WTC11 (cell line): ENCODE data around the gene AKAP6.

ENCODE experiments used
- ATF1 ChIP-seq: sonication (generic); formaldehyde crosslinking; IDR thresholded peaks from 2 replicates; pipeline ENCODE4 v1.8.1; 2023; ENCODE audit warnings: mild to moderate bottlenecking, moderate library complexity, missing genetic modification reagents
- FOXP4 ChIP-seq: sonication (generic); formaldehyde crosslinking; IDR thresholded peaks from 2 replicates; pipeline ENCODE4 v1.8.0; 2022; ENCODE audit warnings: mild to moderate bottlenecking, missing genetic modification reagents
- JUN ChIP-seq: sonication (generic); formaldehyde crosslinking; IDR thresholded peaks from 2 replicates; pipeline ENCODE4 v1.8.0; 2023; ENCODE audit warnings: mild to moderate bottlenecking, missing genetic modification reagents
- MAX ChIP-seq: sonication (generic); formaldehyde crosslinking; IDR thresholded peaks from 2 replicates; pipeline ENCODE4 v1.8.0; 2022; ENCODE audit warnings: mild to moderate bottlenecking, missing genetic modification reagents
- PRDM15 ChIP-seq: sonication (generic); formaldehyde crosslinking; IDR thresholded peaks from 2 replicates; pipeline ENCODE4 v1.8.0; 2022; ENCODE audit warnings: missing genetic modification reagents
- TF ChIP-seq, protein P1 (sequence below): fragments of 200-600 bp; IDR thresholded peaks from 2 replicates; pipeline ENCODE4 v1.8.0; 2022; ENCODE audit warnings: antibody characterized with exemption

GRCh38 chr14:32361674-32362073 lies 32.6 kb downstream of the AKAP6 start:
- TF ChIP-seq, protein P1, sequence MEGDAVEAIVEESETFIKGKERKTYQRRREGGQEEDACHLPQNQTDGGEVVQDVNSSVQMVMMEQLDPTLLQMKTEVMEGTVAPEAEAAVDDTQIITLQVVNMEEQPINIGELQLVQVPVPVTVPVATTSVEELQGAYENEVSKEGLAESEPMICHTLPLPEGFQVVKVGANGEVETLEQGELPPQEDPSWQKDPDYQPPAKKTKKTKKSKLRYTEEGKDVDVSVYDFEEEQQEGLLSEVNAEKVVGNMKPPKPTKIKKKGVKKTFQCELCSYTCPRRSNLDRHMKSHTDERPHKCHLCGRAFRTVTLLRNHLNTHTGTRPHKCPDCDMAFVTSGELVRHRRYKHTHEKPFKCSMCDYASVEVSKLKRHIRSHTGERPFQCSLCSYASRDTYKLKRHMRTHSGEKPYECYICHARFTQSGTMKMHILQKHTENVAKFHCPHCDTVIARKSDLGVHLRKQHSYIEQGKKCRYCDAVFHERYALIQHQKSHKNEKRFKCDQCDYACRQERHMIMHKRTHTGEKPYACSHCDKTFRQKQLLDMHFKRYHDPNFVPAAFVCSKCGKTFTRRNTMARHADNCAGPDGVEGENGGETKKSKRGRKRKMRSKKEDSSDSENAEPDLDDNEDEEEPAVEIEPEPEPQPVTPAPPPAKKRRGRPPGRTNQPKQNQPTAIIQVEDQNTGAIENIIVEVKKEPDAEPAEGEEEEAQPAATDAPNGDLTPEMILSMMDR = no peak
- TF ChIP-seq FOXP4 (CRISPR knock-in tag) (no peak), PRDM15 (no peak), JUN (CRISPR knock-in tag) (no peak), MAX (no peak), ATF1 (no peak)
